Right lobe of liver (tissue), 4 donors: ENCODE results near the gene CFAP221.

Experiments
- POLR2A ChIP-seq: fragments of 450-650 bp; IDR thresholded peaks from one replicate; pipeline ENCODE4 v1.6.1; 2017; ENCODE audit warnings: antibody characterized with exemption, mild to moderate bottlenecking
- TF ChIP-seq, protein P1 (sequence below), 4 donors: fragments of 200-600 bp in 3 of 4; fragments of 450-650 bp in 1 of 4; IDR thresholded peaks; one replicate each; pipeline versions ENCODE4 v1.5.1 to v1.8.0; 2016 to 2022; ENCODE audit warnings: antibody characterized with exemption in 4 of 4, mild to moderate bottlenecking in 2 of 4
- donor health status: DM: no; HTN: no; CAD: no.
- donor health status: DM: no; HTN: no; CAD: no.
- donor health status: DM: no; HTN: yes; CAD: no.

DNA sequence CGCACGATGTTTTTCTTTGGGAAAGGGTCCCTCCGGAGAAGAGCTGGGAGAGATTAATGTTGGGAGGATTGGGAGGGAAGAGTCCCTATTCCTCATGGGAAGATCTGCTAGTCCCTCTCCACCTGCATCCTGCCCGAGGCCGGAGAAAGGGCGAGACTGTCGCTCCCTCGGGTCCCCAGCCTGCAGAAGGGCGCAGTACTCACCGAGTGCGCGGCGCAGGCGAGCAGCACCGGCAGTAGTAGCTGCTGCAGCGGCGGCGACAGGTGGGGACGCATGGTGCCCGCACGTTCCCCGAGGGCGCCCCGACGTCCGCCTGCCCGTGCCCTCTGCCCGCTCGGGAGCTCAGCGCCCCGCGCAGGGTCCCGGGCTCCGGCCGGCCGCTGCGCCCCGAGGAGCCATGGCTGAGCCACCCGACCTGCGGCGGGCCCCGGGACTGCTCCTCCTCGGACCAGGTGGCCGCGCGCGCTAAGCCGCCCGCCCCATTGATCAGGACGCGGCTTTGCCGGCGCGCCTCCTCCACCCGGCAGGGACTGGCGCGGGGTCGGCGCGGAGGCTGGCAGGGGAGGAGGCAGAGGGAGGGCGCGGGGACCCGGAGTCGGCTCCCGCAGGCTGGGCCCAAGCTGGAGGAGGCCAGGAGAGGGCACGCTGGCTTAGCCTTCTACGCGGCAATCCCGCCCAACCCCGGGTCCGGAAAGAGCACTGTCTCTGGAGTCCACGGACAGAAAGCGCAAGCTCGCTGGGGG is 20.1 kb upstream of the CFAP221 start, which contains the start of gene SCTR:
- TF ChIP-seq, protein P1, sequence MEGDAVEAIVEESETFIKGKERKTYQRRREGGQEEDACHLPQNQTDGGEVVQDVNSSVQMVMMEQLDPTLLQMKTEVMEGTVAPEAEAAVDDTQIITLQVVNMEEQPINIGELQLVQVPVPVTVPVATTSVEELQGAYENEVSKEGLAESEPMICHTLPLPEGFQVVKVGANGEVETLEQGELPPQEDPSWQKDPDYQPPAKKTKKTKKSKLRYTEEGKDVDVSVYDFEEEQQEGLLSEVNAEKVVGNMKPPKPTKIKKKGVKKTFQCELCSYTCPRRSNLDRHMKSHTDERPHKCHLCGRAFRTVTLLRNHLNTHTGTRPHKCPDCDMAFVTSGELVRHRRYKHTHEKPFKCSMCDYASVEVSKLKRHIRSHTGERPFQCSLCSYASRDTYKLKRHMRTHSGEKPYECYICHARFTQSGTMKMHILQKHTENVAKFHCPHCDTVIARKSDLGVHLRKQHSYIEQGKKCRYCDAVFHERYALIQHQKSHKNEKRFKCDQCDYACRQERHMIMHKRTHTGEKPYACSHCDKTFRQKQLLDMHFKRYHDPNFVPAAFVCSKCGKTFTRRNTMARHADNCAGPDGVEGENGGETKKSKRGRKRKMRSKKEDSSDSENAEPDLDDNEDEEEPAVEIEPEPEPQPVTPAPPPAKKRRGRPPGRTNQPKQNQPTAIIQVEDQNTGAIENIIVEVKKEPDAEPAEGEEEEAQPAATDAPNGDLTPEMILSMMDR (IDR thresholded peaks at IDR 0.05) = no peak
- no peak for TF ChIP-seq POLR2A
